ENCODE measurements around the gene PRRC2B.

- TF ChIP-seq CTCF (IDR thresholded peaks at IDR 0.05) (no peak), POLR2A (IDR thresholded peaks at IDR 0.05) (no peak), EP300 (IDR thresholded peaks at IDR 0.05) (no peak)
Measured at GRCh38 chr9:131391504-131391903, 2.4 kb upstream of the PRRC2B start.

Data from ovary (tissue), 3 donors.